Bronchus fibroblast of lung (primary cell): ENCODE results near the gene POMP. TPM values are rescaled to one million over a fixed set of nuclear protein-coding genes. Genes with fewer than 3 reads are reported as not detected.

Experiments used
- total RNA-seq: library from RNA; depleted of rRNA; stranded (reverse); fragments of >200 nt; gene quantifications from 2 replicates; pipeline ENCODE4 v1.2.3, GENCODE V29; 2015

Gene POMP, protein sequence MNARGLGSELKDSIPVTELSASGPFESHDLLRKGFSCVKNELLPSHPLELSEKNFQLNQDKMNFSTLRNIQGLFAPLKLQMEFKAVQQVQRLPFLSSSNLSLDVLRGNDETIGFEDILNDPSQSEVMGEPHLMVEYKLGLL
- 65.3 and 69.6 TPM in 2 replicates for total RNA-seq

DNA sequence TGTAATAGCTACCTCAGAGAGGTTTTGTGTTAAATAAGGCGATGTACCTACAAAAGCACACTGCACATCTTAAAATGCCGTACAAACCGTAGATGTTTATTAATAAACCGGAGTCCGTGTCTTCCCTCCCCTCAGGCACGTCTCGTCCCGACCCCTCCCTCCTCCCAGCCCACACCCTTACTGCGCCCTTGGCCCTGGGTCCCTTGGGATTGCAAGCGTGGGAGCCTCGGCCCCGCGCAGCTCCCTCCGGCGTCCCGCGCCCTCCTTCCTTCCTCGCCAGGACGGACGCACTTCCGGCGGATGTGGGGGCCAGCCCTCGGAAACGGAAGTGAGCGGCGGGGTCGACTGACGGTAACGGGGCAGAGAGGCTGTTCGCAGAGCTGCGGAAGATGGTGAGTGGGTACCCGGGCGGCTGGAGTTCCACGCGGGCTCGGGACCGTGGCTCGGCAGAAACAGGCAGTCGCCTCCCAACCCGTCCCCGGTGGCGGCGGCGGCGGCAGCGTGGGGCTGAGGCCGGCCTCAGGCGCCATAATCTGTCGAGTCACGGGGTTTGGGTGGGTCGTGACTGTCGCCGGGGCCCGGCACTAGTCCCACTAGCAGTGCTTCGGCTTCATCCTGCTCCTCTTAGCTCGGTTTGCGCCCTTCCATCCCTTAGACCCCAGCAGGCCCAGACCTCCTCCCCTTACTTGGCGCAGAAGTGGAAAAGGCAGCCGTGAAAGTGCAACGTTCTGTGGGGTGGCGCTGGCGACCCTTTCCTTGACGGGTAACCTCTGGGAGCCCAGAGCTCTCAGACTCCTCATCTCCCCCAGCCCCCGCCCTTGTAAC is at the start of gene POMP:
Gene POMP (plus strand): TSS at position 335 of the 825 bp plus-strand sequence. CDS start 55 bp downstream, at position 390.

DNA sequence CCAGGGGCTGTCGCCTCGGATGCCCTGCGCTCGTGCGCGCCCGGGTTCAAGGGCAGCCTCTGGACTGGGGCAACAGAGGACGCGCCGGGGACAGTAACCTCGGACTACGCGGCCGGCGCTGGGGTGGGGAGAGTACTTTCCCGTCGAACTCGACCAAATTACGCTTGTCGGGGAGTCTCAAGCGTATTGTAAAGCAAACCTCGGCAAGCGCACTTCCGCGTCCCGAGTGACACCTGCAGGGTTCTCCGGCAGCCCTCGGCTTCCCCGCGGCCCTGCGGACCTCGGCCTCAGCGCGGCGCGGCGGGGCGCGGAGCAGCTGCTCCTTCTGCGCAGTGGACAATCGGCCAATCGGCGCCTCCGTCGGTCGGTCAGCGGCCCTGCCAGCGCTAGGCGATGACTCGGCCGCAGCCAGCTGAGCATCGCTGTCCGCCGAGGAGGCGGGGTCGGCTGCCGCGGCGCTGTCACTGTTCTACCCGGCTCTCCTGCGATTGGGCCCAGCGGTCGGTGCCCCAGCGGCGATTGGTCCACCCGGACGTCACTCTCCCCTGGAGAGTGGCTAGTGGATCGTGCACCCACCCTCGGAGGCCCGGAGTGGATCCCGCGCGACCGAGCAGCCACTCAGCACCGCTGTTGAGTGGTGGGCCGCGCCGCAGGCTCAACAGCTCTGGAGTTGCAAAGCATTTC is 59.8 kb downstream of the POMP start, which contains the start of gene SLC46A3:
Gene SLC46A3 (minus strand): TSS at position 428 of the 684 bp plus-strand sequence. CDS start 972 bp downstream, outside the sequence.

Other genes starting within 250 kb of the POMP start
- 0.50 and 0.59 TPM in 2 replicates for gene FLT1, start 164.0 kb upstream of the POMP start, total RNA-seq
- gene SLC46A3, start 59.8 kb downstream of the POMP start, total RNA-seq: 0.45 and 0.84 TPM in 2 replicates
- not detected in 2 replicates for gene MTUS2, start 161.2 kb downstream of the POMP start, total RNA-seq